Stimulated activated CD4-positive, alpha-beta T cell treated with anti-CD3 and anti-CD28 coated beads, TNF-alpha, amount 100 ng/mL, for 48 hours (primary cell): ENCODE data around the gene NLGN1.
"Not testable (repeated sequence)": the region's sequence is repeated elsewhere in the genome, so short reads cannot be mapped to it uniquely, and the experiment has no call there.

Experiments
- DNase-seq, 3 donors: peaks; one replicate each; pipeline ENCODE4 v3.0.0-alpha.2; 2020; ENCODE audit warnings: low read depth in 3 of 3

NLGN1 gene

GRCh38 chr3:174216946-174217718, 819.6 kb downstream of the NLGN1 start:
- no peak for DNase-seq

- DNase-seq: no peak
Observed at GRCh38 chr3:174218016-174218415, 820.5 kb downstream of the NLGN1 start.

GRCh38 chr3:174219738-174220137, 822.2 kb downstream of the NLGN1 start:
- no peak for DNase-seq

- no peak for DNase-seq
Observed at GRCh38 chr3:174220775-174221554, 823.4 kb downstream of the NLGN1 start.

- DNase-seq: no peak
Observed at GRCh38 chr3:174223042-174223441, 825.5 kb downstream of the NLGN1 start.

- DNase-seq: no peak
Observed at GRCh38 chr3:174223626-174224025, 826.1 kb downstream of the NLGN1 start.

- no peak for DNase-seq
Observed at GRCh38 chr3:174229916-174230315, 832.4 kb downstream of the NLGN1 start.

- DNase-seq: not testable (repeated sequence)
Observed at GRCh38 chr3:174232028-174232657, 834.6 kb downstream of the NLGN1 start.

GRCh38 chr3:174232658-174233429, 835.3 kb downstream of the NLGN1 start:
- no peak for DNase-seq

- no peak for DNase-seq
Observed at GRCh38 chr3:174233511-174233910, 836.0 kb downstream of the NLGN1 start.

GRCh38 chr3:174242311-174243041, 844.9 kb downstream of the NLGN1 start:
- DNase-seq: no peak

- DNase-seq: no peak
Observed at GRCh38 chr3:174243171-174243570, 845.6 kb downstream of the NLGN1 start.

GRCh38 chr3:174247687-174248152, 850.2 kb downstream of the NLGN1 start:
- DNase-seq: no peak

- no peak for DNase-seq
Observed at GRCh38 chr3:174251681-174252080, 854.1 kb downstream of the NLGN1 start.

GRCh38 chr3:174253196-174253823, 855.8 kb downstream of the NLGN1 start:
- no peak for DNase-seq

GRCh38 chr3:174253940-174254339, 856.4 kb downstream of the NLGN1 start:
- no peak for DNase-seq

GRCh38 chr3:174255454-174255853, 857.9 kb downstream of the NLGN1 start:
- no peak for DNase-seq

GRCh38 chr3:174266476-174266875, 868.9 kb downstream of the NLGN1 start:
- no peak for DNase-seq

GRCh38 chr3:174268061-174268460, 870.5 kb downstream of the NLGN1 start:
- DNase-seq: no peak

- no peak for DNase-seq
Observed at GRCh38 chr3:174268586-174268985, 871.0 kb downstream of the NLGN1 start.

GRCh38 chr3:174270841-174271240, 873.3 kb downstream of the NLGN1 start:
- no peak for DNase-seq
